Measurements from ENCODE around the gene TTLL5. TPM values are rescaled to one million over a fixed set of nuclear protein-coding genes. Genes with fewer than 3 reads are reported as not detected.

TTLL5 gene
- total RNA-seq, 1 experiment from 2014 or later = 35.7 TPM

DNA sequence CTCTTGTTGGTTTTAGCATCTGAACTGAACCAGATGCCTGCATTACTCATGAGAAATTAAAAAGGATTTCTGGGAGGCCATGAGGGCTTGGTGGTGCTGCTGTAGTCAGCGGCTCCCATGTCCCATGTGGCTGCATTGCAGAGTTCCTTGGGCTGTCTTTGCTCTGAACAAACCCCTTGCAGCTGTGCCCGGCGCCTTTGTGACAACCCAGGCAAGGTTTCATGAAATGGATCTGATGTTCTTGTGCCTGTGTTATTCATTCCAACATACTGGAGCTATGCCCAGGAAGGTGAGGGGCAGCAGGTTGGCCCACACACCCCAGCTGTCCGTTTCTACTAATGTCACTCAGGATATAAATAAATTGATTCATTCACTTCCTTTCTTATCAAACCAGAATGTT lies 280.0 kb downstream of the TTLL5 start:
- no peak overlapping the region for H3K27ac Mint-ChIP-seq
- H4K20me1 ChIP-seq (ENCODE audit: control insufficient read depth, insufficient read depth, insufficient read length) = no peaks in the 10 kb centered on the region
- no peak overlapping the region for H2BK20ac ChIP-seq (ENCODE audit: low read depth, low read length, poor library complexity, severe bottlenecking)
- H2BK15ac ChIP-seq (ENCODE audit: low read depth, low read length) = no peak overlapping the region
- no peaks in the 10 kb centered on the region for H3K27me3 ChIP-seq (ENCODE audit: insufficient read depth, low read length)
- H3K36me3 Mint-ChIP-seq (ENCODE audit: insufficient read depth in 1 of 3, low read depth in 3 of 3) = no peaks in the 10 kb centered on the region
- no peaks in the 10 kb centered on the region for H3K4me1 ChIP-seq (ENCODE audit: insufficient read depth, low read length)
- H3K4me1 Mint-ChIP-seq = peaks cover 11 to 13% of the 10 kb centered on the region in 2 experiments; a peak in 3 of 4 replicates
- no peak overlapping the region for H3K27ac ChIP-seq (ENCODE audit: insufficient read length, low read depth, low read length)
- no peak overlapping the region for H2AFZ ChIP-seq (ENCODE audit: low read length)
- H3K23me2 ChIP-seq (ENCODE audit: insufficient read length, low read depth, low read length, poor library complexity, severe bottlenecking) = no peaks in the 10 kb centered on the region
- H3K4me2 ChIP-seq (ENCODE audit: insufficient read depth, insufficient read length, low read length) = no peak overlapping the region
- no peaks in the 10 kb centered on the region for H3K79me1 ChIP-seq (ENCODE audit: insufficient read depth, low read depth, low read length, poor library complexity, severe bottlenecking)
- no peak overlapping the region for H3K18ac ChIP-seq (ENCODE audit: insufficient read length, low read depth, low read length)
- no peak overlapping the region for H2BK12ac ChIP-seq (ENCODE audit: insufficient read length, low read depth, low read length)
- no peak overlapping the region for H3K23ac ChIP-seq (ENCODE audit: insufficient read length, low read depth, low read length)
- no peak overlapping the region for H2BK5ac ChIP-seq (ENCODE audit: insufficient read length, low read length)
- no peak overlapping the region for H3K14ac ChIP-seq (ENCODE audit: insufficient read depth, low read length)
- no CpG with 5 or more reads among the region's 4 CpGs for WGBS (ENCODE audit: extremely low coverage, insufficient read length, low lambda C conversion rate)
- no peak overlapping the region for H4K91ac ChIP-seq (ENCODE audit: insufficient read length, low read depth, low read length)
- no peak overlapping the region for H3T11ph ChIP-seq (ENCODE audit: low read length)
- no peak overlapping the region for H2AK5ac ChIP-seq (ENCODE audit: insufficient read length, low read length)
- no peak overlapping the region for H2BK120ac ChIP-seq (ENCODE audit: low read depth, low read length, poor library complexity, severe bottlenecking)
- H3K9me3 ChIP-seq (ENCODE audit: control insufficient read depth, low read depth, low read length) = no peaks in the 10 kb centered on the region
- no peak overlapping the region for H3K56ac ChIP-seq (ENCODE audit: insufficient read length, low read depth, low read length)
- H4K5ac ChIP-seq (ENCODE audit: insufficient read length, low read depth, low read length) = no peak overlapping the region
- DNase-seq = no peak
- no peaks in the 10 kb centered on the region for H3K27me3 Mint-ChIP-seq (ENCODE audit: low read depth)
- H4K8ac ChIP-seq (replicated peaks; ENCODE audit: insufficient read length, low read depth, low read length) = no peak overlapping the region
- H3K4ac ChIP-seq (ENCODE audit: low read depth, low read length) = no peak overlapping the region
- H3K9me3 Mint-ChIP-seq = no peaks in the 10 kb centered on the region
- TF ChIP-seq, protein P1, sequence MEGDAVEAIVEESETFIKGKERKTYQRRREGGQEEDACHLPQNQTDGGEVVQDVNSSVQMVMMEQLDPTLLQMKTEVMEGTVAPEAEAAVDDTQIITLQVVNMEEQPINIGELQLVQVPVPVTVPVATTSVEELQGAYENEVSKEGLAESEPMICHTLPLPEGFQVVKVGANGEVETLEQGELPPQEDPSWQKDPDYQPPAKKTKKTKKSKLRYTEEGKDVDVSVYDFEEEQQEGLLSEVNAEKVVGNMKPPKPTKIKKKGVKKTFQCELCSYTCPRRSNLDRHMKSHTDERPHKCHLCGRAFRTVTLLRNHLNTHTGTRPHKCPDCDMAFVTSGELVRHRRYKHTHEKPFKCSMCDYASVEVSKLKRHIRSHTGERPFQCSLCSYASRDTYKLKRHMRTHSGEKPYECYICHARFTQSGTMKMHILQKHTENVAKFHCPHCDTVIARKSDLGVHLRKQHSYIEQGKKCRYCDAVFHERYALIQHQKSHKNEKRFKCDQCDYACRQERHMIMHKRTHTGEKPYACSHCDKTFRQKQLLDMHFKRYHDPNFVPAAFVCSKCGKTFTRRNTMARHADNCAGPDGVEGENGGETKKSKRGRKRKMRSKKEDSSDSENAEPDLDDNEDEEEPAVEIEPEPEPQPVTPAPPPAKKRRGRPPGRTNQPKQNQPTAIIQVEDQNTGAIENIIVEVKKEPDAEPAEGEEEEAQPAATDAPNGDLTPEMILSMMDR (conservative IDR thresholded peaks at IDR 0.05) = no peak
- H3K9ac ChIP-seq (ENCODE audit: extremely low read depth, insufficient read length, low read length) = no peak overlapping the region
- no peaks in the 10 kb centered on the region for H3K79me2 ChIP-seq (ENCODE audit: insufficient read depth, low read length)
- H3K4me3 Mint-ChIP-seq = no peak overlapping the region
